ENCODE results near the gene GALNT18. TPM values are rescaled to one million over a fixed set of nuclear protein-coding genes. Genes with fewer than 3 reads are reported as not detected.

The GALNT18 gene
- total and polyA plus RNA-seq, 2 experiments from 2014 or later = 4.3 to 10.8 TPM

- no peaks in the 10 kb centered on the region for H3K36me3 Mint-ChIP-seq (ENCODE audit: low read depth)
- no peak overlapping the region for H2AFZ ChIP-seq
- ATAC-seq = no peak
- peaks cover 26% of the 10 kb centered on the region for H3K4me1 Mint-ChIP-seq
- no peaks in the 10 kb centered on the region for H3K9me3 Mint-ChIP-seq
- no peaks in the 10 kb centered on the region for H3F3A ChIP-seq (replicated peaks; ENCODE audit: low read depth)
- no peaks in the 10 kb centered on the region; the same call in 1 of the 2 replicates for H4K20me1 ChIP-seq (replicated peaks; ENCODE audit: insufficient read depth)
- H3K27ac ChIP-seq (ENCODE audit: low read depth) = no peak overlapping the region
- no peak overlapping the region for H3K4me3 Mint-ChIP-seq
- H3K9me2 ChIP-seq (ENCODE audit: insufficient read depth) = no peaks in the 10 kb centered on the region
- DNase-seq (ENCODE audit: low spot score) = no peak
- no peak overlapping the region for H3K27ac Mint-ChIP-seq
- H3K4me3 ChIP-seq = no peak overlapping the region
- H3K4me2 ChIP-seq = no peak overlapping the region
- no peaks in the 10 kb centered on the region for H3K27me3 ChIP-seq (ENCODE audit: insufficient read depth)
- H3K4me1 ChIP-seq (ENCODE audit: insufficient read depth) = no peaks in the 10 kb centered on the region
- no peaks in the 10 kb centered on the region for H3K79me2 ChIP-seq (replicated peaks; ENCODE audit: insufficient read depth)
- peaks cover 4% of the 10 kb centered on the region for H3K27me3 Mint-ChIP-seq (ENCODE audit: insufficient read depth, low read depth, poor library complexity)
- TF ChIP-seq ETS1 (IDR thresholded peaks at IDR 0.05) (no peak), EZH2phosphoT487 (IDR thresholded peaks at IDR 0.05; ENCODE audit: unreplicated experiment) (no peak), ZNF331 (CRISPR knock-in tag; IDR thresholded peaks at IDR 0.05; ENCODE audit: low read depth) (no peak), ZNF462 (CRISPR knock-in tag; IDR thresholded peaks at IDR 0.05) (no peak), REST (IDR thresholded peaks at IDR 0.05; ENCODE audit: unreplicated experiment) (no peak), CREB1 (CRISPR knock-in tag; IDR thresholded peaks at IDR 0.05; ENCODE audit: low read depth) (no peak), POLR2AphosphoS5 (IDR thresholded peaks at IDR 0.05; ENCODE audit: low read depth) (no peak), JUNB (IDR thresholded peaks at IDR 0.05; ENCODE audit: unreplicated experiment) (no peak), ZNF114 (CRISPR knock-in tag; IDR thresholded peaks at IDR 0.05) (no peak), STAT1 (IDR thresholded peaks at IDR 0.05; ENCODE audit: unreplicated experiment) (no peak), CTCF (conservative IDR thresholded peaks at IDR 0.05; ENCODE audit: low read depth in 2 of 2) (no peak), NANOG (IDR thresholded peaks at IDR 0.05; ENCODE audit: borderline replicate concordance) (no peak), EZH2 (IDR thresholded peaks at IDR 0.05; ENCODE audit: low read depth, unreplicated experiment) (no peak)
- no peaks in the 10 kb centered on the region for H3K36me3 ChIP-seq (ENCODE audit: insufficient read depth)
Observed at GRCh38 chr11:11416917-11417316, 204.9 kb downstream of the GALNT18 start.
